Smooth muscle cell (in vitro differentiated cells): ENCODE measurements around the gene CACNB1. TPM values are rescaled to one million over a fixed set of nuclear protein-coding genes. Genes with fewer than 3 reads are reported as not detected.

ENCODE experiments used
- DNase-seq: peaks from one replicate; lab custom pipeline; 2025; ENCODE audit not compliant: unreplicated experiment; lab: John Stamatoyannopoulos, UW
- H2AFZ ChIP-seq: fragments of 200-600 bp; sonication (generic); 2 replicates; pipeline ENCODE4 v1.6.0; 2016; ENCODE audit warnings: antibody characterized with exemption, low read depth, mild to moderate bottlenecking
- H3F3A ChIP-seq: fragments of 200-600 bp; sonication (generic); 2 replicates; pipeline ENCODE4 v1.6.0; 2017; ENCODE audit warnings: antibody characterized with exemption, low read depth
- H3K27ac ChIP-seq: fragments of 200-600 bp; sonication (generic); 2 replicates; pipeline ENCODE4 v1.5.1; 2016; ENCODE audit warnings: low read depth, mild to moderate bottlenecking
- H3K27me3 ChIP-seq: fragments of 200-600 bp; sonication (generic); 2 replicates; pipeline ENCODE4 v1.6.1; 2016; ENCODE audit warnings: low read depth, mild to moderate bottlenecking
- H3K36me3 ChIP-seq: fragments of 200-600 bp; sonication (generic); 2 replicates; pipeline ENCODE4 v1.5.1; 2016; ENCODE audit warnings: low read depth
- H3K4me1 ChIP-seq: fragments of 200-600 bp; sonication (generic); 2 replicates; pipeline ENCODE4 v1.5.1; 2016; ENCODE audit warnings: low read depth
- H3K4me2 ChIP-seq: fragments of 200-600 bp; sonication (generic); 2 replicates; pipeline ENCODE4 v1.6.0; 2016; ENCODE audit warnings: mild to moderate bottlenecking
- H3K4me3 ChIP-seq: fragments of 200-600 bp; sonication (generic); 2 replicates; pipeline ENCODE4 v1.5.1; 2016; ENCODE audit warnings: mild to moderate bottlenecking
- H3K79me2 ChIP-seq: fragments of 200-600 bp; sonication (generic); 2 replicates; pipeline ENCODE4 v1.6.0; 2016; ENCODE audit warnings: low read depth, mild to moderate bottlenecking
- H3K9ac ChIP-seq: fragments of 200-600 bp; sonication (generic); 2 replicates; pipeline ENCODE4 v1.6.0; 2016; ENCODE audit warnings: low read depth
- H3K9me3 ChIP-seq: fragments of 200-600 bp; sonication (generic); replicated peaks from 2 replicates; pipeline ENCODE4 v1.5.1; 2016; ENCODE audit warnings: low read depth
- H4K20me1 ChIP-seq: fragments of 200-600 bp; sonication (generic); 2 replicates; pipeline ENCODE4 v1.6.0; 2016; ENCODE audit warnings: low read depth
- WGBS: methylation state at CpG from one replicate; pipeline ENCODE4 v1.1.7; 2016; ENCODE audit warnings: low lambda C conversion rate; 5-methylcytosine and 5-hydroxymethylcytosine counted together
- polyA plus RNA-seq: library from polyadenylated mRNA; unstranded; fragments of >200 nt; fragmentation: Nextera tagmentation; extraction: Ambion mirVana; gene quantifications from 2 replicates; pipeline ENCODE4 v1.2.1, GENCODE V29; 2016
- total RNA-seq: library from RNA; depleted of rRNA; stranded (reverse); fragments of >200 nt; gene quantifications from 2 replicates; pipeline ENCODE4 v1.2.3, GENCODE V29; 2014
- TF ChIP-seq, protein P1 (sequence below): fragments of 200-600 bp; sonication (generic); IDR thresholded peaks from 2 replicates; pipeline ENCODE4 v1.5.1; 2017; ENCODE audit warnings: borderline replicate concordance, mild to moderate bottlenecking, antibody characterized with exemption; ENCODE audit not compliant: insufficient read depth, poor library complexity, severe bottlenecking

Gene CACNB1
- total and polyA plus RNA-seq, 2 experiments from 2014 or later = 7.1 to 9.2 TPM

DNA sequence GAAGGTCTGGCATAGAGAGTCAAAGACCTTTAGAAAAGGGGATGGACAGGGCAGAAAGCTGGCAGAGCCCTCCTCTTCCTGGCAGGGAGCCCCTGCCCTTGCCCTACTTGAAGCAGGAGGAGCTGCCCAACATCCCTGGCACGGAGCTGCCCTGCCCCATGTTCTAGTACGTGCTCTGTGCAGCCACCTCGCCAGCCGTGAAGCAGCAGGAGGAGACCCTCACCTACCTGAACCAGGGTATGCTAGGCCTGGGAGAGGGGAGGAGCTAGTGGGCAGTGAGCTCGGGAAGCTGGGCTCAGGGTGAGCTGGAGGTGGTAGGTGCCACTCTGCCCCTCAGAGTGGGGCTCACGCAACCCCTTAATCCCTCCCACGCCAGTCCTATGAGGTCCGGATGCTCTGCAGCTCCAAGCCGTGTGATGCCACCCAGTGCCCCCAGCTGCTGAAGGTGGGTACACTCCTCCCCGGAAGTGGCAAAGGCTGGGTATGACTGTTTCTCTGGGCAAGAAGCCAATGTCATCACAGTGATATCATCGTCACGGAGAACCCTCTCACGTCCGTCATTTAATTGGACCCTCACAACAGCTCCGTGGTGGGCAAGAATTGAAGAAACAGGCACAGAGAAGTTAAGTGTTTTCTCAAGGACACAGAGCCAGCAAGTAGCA lies 41.0 kb upstream of the CACNB1 start:
- DNase-seq = no peak
- H3K4me3 ChIP-seq = no peak overlapping the region
- H3K27ac ChIP-seq = no peak overlapping the region
- no peak overlapping the region for H3K4me2 ChIP-seq
- H3K27me3 ChIP-seq = peaks cover 8% of the 10 kb centered on the region
- WGBS = 83% methylated on average over 15 of the region's 15 CpGs
- H3K9ac ChIP-seq = no peak overlapping the region
- no peaks in the 10 kb centered on the region for H3K79me2 ChIP-seq
- H3K4me1 ChIP-seq = no peaks in the 10 kb centered on the region
- TF ChIP-seq, protein P1, sequence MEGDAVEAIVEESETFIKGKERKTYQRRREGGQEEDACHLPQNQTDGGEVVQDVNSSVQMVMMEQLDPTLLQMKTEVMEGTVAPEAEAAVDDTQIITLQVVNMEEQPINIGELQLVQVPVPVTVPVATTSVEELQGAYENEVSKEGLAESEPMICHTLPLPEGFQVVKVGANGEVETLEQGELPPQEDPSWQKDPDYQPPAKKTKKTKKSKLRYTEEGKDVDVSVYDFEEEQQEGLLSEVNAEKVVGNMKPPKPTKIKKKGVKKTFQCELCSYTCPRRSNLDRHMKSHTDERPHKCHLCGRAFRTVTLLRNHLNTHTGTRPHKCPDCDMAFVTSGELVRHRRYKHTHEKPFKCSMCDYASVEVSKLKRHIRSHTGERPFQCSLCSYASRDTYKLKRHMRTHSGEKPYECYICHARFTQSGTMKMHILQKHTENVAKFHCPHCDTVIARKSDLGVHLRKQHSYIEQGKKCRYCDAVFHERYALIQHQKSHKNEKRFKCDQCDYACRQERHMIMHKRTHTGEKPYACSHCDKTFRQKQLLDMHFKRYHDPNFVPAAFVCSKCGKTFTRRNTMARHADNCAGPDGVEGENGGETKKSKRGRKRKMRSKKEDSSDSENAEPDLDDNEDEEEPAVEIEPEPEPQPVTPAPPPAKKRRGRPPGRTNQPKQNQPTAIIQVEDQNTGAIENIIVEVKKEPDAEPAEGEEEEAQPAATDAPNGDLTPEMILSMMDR = no peak
- H3F3A ChIP-seq = no peaks in the 10 kb centered on the region
- no peaks in the 10 kb centered on the region for H4K20me1 ChIP-seq
- H3K9me3 ChIP-seq = no peaks in the 10 kb centered on the region
- H3K36me3 ChIP-seq = no peaks in the 10 kb centered on the region
- H2AFZ ChIP-seq = no peak overlapping the region

DNA sequence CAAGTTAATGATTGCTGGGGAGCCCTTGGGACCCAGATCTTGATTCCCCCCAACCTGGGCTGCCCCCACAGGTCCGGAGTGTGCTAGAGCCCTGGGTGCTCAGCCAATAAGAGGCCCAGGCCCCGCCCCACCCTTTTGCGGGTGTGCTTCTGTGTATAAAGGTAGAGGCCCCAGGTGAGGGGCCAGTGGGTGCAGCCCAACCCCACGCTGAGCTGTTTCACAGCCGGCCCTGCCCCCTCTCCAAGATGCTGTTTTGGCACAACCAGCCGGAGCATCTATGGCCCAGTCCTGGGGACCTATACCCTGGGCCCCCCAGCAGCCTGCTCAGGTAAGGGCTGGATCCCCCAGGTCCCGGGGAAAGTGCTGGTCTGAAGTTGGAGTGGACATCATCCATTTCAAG lies 40.1 kb upstream of the CACNB1 start:
- no peak overlapping the region for H3K9ac ChIP-seq
- no peak for DNase-seq
- H3K27ac ChIP-seq = no peak overlapping the region
- H2AFZ ChIP-seq = no peak overlapping the region
- no peaks in the 10 kb centered on the region for H3K4me1 ChIP-seq
- WGBS = 79% methylated on average over 7 of the region's 7 CpGs
- H3K36me3 ChIP-seq = no peaks in the 10 kb centered on the region
- H3K27me3 ChIP-seq = peaks cover 8% of the 10 kb centered on the region
- no peaks in the 10 kb centered on the region for H4K20me1 ChIP-seq
- H3K4me2 ChIP-seq = no peak overlapping the region
- TF ChIP-seq, protein P1 = no peak
- H3F3A ChIP-seq = no peaks in the 10 kb centered on the region
- H3K9me3 ChIP-seq = no peaks in the 10 kb centered on the region
- no peak overlapping the region for H3K4me3 ChIP-seq
- no peaks in the 10 kb centered on the region for H3K79me2 ChIP-seq

DNA sequence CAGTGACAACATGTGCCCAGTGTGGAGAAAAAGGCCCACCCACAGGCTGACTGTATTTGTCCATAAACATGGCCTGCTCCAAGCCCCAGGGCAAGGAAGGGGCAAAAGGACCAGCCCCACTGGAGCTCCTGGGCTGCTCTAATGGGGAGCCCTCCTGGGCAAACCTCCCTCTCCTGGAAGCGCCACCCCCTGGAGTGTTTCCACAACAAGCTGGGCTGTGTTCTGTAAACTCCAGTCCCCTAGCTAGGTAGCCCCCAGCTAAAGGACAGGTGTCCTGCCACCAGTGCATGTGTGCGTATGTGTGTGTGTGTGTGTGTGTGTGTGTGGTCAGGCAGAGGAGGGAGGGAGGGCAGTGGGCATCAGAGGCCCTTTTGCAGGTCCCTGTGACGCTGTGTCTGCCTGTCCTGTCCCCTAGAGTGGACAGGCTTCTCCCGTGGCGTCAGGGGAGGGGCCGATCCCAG lies 39.5 kb upstream of the CACNB1 start:
- Histone ChIP-seq H3K4me2 (no peak overlapping the region), H2AFZ (no peak overlapping the region), H3K9ac (no peak overlapping the region), H3K9me3 (no peaks in the 10 kb centered on the region), H3F3A (no peaks in the 10 kb centered on the region), H4K20me1 (no peaks in the 10 kb centered on the region), H3K27ac (no peak overlapping the region), H3K27me3 (peaks cover 8% of the 10 kb centered on the region), H3K4me3 (no peak overlapping the region), H3K4me1 (no peaks in the 10 kb centered on the region), H3K36me3 (no peaks in the 10 kb centered on the region), H3K79me2 (no peaks in the 10 kb centered on the region)
- WGBS = 85% methylated on average over 6 of the region's 6 CpGs
- TF ChIP-seq, protein P1 = no peak
- DNase-seq = no peak

DNA sequence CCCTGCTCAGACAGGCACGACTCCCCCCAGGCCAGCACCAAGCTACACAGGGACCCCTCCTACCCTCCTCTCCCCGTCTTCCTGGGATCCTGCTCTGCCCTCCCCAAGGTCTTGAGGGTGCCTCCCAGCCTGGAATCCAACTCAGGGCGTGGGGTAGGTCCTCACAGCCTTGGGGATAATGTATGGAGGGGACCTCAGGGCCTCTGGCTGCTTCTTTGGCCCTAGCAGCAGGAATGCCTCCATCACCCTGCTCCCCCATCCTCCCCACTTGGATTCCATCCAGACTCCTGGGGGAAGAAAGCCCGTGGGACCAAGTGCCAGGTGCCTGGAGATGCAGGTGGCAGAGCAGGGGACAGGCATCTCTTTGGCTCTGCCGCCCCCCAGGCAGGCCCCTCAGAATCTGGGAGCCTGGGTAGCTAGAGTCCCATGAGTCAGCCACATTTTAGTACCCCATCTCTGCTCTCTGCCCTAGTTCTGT lies 39.0 kb upstream of the CACNB1 start:
- TF ChIP-seq, protein P1 = no peak
- Histone ChIP-seq H3K9me3 (no peaks in the 10 kb centered on the region), H4K20me1 (no peaks in the 10 kb centered on the region), H3K9ac (no peak overlapping the region), H3K36me3 (no peaks in the 10 kb centered on the region), H3K4me3 (no peak overlapping the region), H3K4me2 (no peak overlapping the region), H2AFZ (no peak overlapping the region), H3K79me2 (no peaks in the 10 kb centered on the region), H3K27ac (no peak overlapping the region), H3F3A (no peaks in the 10 kb centered on the region), H3K27me3 (peaks cover 8% of the 10 kb centered on the region), H3K4me1 (peaks cover 5% of the 10 kb centered on the region)
- WGBS = 83% methylated on average over 5 of the region's 5 CpGs
- no peak for DNase-seq
